Erythroblast (primary cell): ENCODE measurements around the gene GRIK1.

Experiments used
- GATA1 ChIP-seq: IDR thresholded peaks from 2 replicates; pipeline ENCODE4 v1.6.1; 2011; ENCODE audit warnings: low read depth, mild to moderate bottlenecking, control low read depth, low read length, moderate library complexity
- POLR2A ChIP-seq: IDR thresholded peaks from 2 replicates; pipeline ENCODE4 v1.6.1; 2011; ENCODE audit warnings: mild to moderate bottlenecking, low read length

GRCh38 chr21:29753216-29753615 is 186.6 kb downstream of the GRIK1 start:
- TF ChIP-seq POLR2A: no peak
- TF ChIP-seq GATA1: no peak
